Nephron progenitor cell (in vitro differentiated cells): Measurements from ENCODE around the gene OGG1.

Experiments used
- DNase-seq: peaks from one replicate; pipeline ENCODE4 v3.0.0; 2021
- H3K27ac Mint-ChIP-seq: 2 replicates; pipeline ENCODE4 v1.8.0; 2021; ENCODE audit warnings: mild to moderate bottlenecking, moderate library complexity, mixed read lengths
- H3K27me3 Mint-ChIP-seq: 2 replicates; pipeline ENCODE4 v1.8.0; 2021; ENCODE audit warnings: mild to moderate bottlenecking, low read depth, mixed read lengths; ENCODE audit not compliant: poor library complexity
- H3K36me3 Mint-ChIP-seq: 2 replicates; pipeline ENCODE4 v1.8.0; 2021; ENCODE audit warnings: low read depth, mixed read lengths
- H3K4me1 Mint-ChIP-seq: 2 replicates; pipeline ENCODE4 v1.8.0; 2021; ENCODE audit warnings: mixed read lengths
- H3K4me3 Mint-ChIP-seq: 2 replicates; pipeline ENCODE4 v1.8.0; 2021; ENCODE audit warnings: mild to moderate bottlenecking, moderate library complexity, mixed read lengths
- H3K9me3 Mint-ChIP-seq: 2 replicates; pipeline ENCODE4 v1.8.0; 2021; ENCODE audit warnings: mild to moderate bottlenecking, moderate library complexity, mixed read lengths
- TF ChIP-seq, protein P1 (sequence below): fragments of 200-600 bp; sonication (generic); IDR thresholded peaks from 2 replicates; pipeline ENCODE4 v1.5.0; 2021; ENCODE audit warnings: antibody characterized with exemption

Gene OGG1

DNA sequence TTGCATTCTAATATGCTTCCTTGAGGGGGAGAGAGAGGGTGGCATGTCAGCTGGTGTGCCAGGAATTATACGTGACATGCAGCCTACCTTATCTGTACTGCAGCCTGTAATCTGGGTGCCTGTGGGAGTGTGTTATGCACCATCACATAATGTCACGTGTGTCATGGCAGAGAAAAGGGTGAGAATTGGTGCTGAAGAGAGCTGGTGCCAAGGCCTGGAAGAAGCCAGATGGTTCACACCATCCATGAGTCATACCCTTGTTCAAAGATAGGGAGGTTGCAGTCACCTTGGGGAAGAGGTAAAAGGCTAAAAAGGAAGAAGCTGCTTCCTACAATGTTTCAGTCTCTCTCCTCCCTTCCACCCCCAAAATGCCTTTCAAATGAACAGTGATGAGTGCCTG lies 12.9 kb upstream of the OGG1 start:
- Mint-ChIP-seq H3K9me3 (no peaks in the 10 kb centered on the region), H3K27me3 (peaks cover 3% of the 10 kb centered on the region), H3K4me3 (no peak overlapping the region), H3K27ac (no peak overlapping the region), H3K4me1 (peaks cover 18% of the 10 kb centered on the region), H3K36me3 (peaks cover 59% of the 10 kb centered on the region)
- DNase-seq = no peak
- TF ChIP-seq, protein P1, sequence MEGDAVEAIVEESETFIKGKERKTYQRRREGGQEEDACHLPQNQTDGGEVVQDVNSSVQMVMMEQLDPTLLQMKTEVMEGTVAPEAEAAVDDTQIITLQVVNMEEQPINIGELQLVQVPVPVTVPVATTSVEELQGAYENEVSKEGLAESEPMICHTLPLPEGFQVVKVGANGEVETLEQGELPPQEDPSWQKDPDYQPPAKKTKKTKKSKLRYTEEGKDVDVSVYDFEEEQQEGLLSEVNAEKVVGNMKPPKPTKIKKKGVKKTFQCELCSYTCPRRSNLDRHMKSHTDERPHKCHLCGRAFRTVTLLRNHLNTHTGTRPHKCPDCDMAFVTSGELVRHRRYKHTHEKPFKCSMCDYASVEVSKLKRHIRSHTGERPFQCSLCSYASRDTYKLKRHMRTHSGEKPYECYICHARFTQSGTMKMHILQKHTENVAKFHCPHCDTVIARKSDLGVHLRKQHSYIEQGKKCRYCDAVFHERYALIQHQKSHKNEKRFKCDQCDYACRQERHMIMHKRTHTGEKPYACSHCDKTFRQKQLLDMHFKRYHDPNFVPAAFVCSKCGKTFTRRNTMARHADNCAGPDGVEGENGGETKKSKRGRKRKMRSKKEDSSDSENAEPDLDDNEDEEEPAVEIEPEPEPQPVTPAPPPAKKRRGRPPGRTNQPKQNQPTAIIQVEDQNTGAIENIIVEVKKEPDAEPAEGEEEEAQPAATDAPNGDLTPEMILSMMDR = no peak

- H3K4me1 Mint-ChIP-seq = no peaks in the 10 kb centered on the region
- H3K9me3 Mint-ChIP-seq = no peaks in the 10 kb centered on the region
- H3K27ac Mint-ChIP-seq = no peak overlapping the region
- DNase-seq = no peak
- H3K4me3 Mint-ChIP-seq = no peak overlapping the region
- peaks cover 3% of the 10 kb centered on the region for H3K27me3 Mint-ChIP-seq
- TF ChIP-seq, protein P1 = no peak
- H3K36me3 Mint-ChIP-seq = peaks cover 70% of the 10 kb centered on the region
Observed at GRCh38 chr3:9739181-9739580, 10.6 kb upstream of the OGG1 start.

DNA sequence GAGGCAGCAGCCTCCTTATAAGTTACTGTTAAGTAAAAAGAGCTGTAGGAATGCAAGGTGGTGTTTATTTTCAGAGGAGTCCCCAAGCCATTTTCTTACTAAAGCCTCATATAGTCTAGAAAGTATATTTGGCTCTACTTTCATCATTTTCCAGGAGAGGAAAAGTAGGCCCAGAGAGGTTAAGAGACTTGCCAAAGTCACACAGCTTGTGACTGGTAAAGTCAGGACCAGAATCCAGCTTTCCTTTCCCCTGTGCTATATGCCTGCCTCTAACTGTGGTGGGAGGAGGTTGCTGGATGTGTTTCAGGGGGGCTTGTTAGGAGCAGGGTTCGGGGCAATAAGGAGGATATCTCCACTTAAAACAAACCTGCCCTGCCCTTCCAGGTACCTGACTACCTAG lies 7.2 kb upstream of the OGG1 start:
- Mint-ChIP-seq H3K27ac (no peak overlapping the region), H3K4me3 (no peak overlapping the region), H3K4me1 (no peaks in the 10 kb centered on the region), H3K36me3 (peaks cover 76% of the 10 kb centered on the region), H3K27me3 (no peaks in the 10 kb centered on the region), H3K9me3 (no peaks in the 10 kb centered on the region)
- DNase-seq = no peak
- TF ChIP-seq, protein P1 = no peak

GRCh38 chr3:9743548-9743947 lies 6.2 kb upstream of the OGG1 start:
- Mint-ChIP-seq H3K9me3 (no peaks in the 10 kb centered on the region), H3K36me3 (peaks cover 79% of the 10 kb centered on the region), H3K27me3 (no peaks in the 10 kb centered on the region), H3K4me1 (no peaks in the 10 kb centered on the region), H3K27ac (no peak overlapping the region), H3K4me3 (no peak overlapping the region)
- no peak for DNase-seq
- TF ChIP-seq, protein P1 = no peak

DNA sequence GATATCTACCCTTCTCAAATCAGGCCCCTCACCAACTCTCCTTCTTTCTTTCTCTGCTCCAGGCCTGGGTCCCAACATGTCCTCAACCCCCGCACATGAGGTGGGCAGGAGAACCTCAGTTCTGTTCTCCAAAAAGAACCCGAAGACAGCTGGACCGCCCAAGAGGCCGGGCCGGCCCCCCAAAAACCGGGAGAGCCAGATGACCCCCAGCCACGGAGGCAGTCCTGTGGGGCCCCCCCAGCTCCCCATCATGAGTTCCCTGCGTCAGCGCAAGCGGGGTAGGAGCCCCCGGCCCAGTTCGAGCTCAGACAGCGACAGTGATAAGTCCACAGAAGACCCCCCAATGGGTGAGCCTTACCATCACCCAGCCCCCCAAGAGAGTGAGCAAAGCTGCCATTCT lies 5.6 kb upstream of the OGG1 start:
- Mint-ChIP-seq H3K4me1 (peaks cover 4% of the 10 kb centered on the region), H3K9me3 (no peaks in the 10 kb centered on the region), H3K27me3 (no peaks in the 10 kb centered on the region), H3K36me3 (peaks cover 74% of the 10 kb centered on the region), H3K4me3 (no peak overlapping the region), H3K27ac (no peak overlapping the region)
- TF ChIP-seq, protein P1 = no peak
- DNase-seq = no peak

DNA sequence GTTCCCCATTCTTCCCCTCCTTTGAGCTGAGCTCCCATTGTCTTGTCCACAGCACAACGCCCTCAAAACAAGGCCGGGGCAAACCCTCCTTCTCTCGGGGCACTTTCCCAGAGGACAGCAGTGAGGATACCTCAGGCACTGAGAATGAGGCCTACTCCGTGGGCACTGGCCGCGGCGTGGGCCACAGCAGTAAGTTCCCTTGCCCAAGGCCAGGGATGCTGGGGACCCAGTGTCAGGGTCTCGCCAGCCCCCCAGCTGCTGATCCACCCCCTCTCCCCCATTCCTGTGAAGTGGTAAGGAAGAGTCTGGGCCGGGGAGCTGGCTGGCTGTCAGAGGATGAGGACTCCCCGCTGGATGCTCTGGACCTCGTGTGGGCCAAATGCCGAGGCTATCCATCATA lies 4.2 kb upstream of the OGG1 start:
- Mint-ChIP-seq H3K27ac (no peak overlapping the region), H3K27me3 (peaks cover under 1% of the 10 kb centered on the region), H3K4me1 (peaks cover 17% of the 10 kb centered on the region), H3K9me3 (no peaks in the 10 kb centered on the region), H3K4me3 (no peak overlapping the region), H3K36me3 (peaks cover 63% of the 10 kb centered on the region)
- TF ChIP-seq, protein P1 = no peak
- DNase-seq = no peak
